ENCODE results near the gene SLC9A1. TPM values are rescaled to one million over a fixed set of nuclear protein-coding genes. Genes with fewer than 3 reads are reported as not detected.

The SLC9A1 gene
- total RNA-seq, 1 donor from 2014 or later, result 37.7 TPM

- TF ChIP-seq CTCF (IDR thresholded peaks at IDR 0.05; ENCODE audit: insufficient read depth, low read length, poor library complexity, severe bottlenecking), result no peak
- no peak for DNase-seq (ENCODE audit: low read depth)
- H3K36me3 ChIP-seq (ENCODE audit: control insufficient read depth, insufficient read depth, low read length), result no peaks in the 10 kb centered on the region
- peak overlapping the region; percentile 64 for H3K4me3 ChIP-seq (ENCODE audit: low read depth, low read length)
- H3K27me3 ChIP-seq (ENCODE audit: control insufficient read depth, insufficient read depth, low read length), result no peaks in the 10 kb centered on the region
These were observed 395 bp downstream of the SLC9A1 start for GRCh38 chr1:27154469-27154990.

GRCh38 chr1:27153927-27154358 lies 982 bp downstream of the SLC9A1 start:
- DNase-seq (ENCODE audit: low read depth), result no peak
- TF ChIP-seq CTCF (IDR thresholded peaks at IDR 0.05; ENCODE audit: insufficient read depth, low read length, poor library complexity, severe bottlenecking), result no peak
- Histone ChIP-seq H3K27me3 (ENCODE audit: control insufficient read depth, insufficient read depth, low read length) (no peaks in the 10 kb centered on the region), H3K4me3 (ENCODE audit: low read depth, low read length) (peak overlapping the region; percentile 13), H3K36me3 (ENCODE audit: control insufficient read depth, insufficient read depth, low read length) (no peaks in the 10 kb centered on the region)

- Histone ChIP-seq H3K36me3 (ENCODE audit: control insufficient read depth, insufficient read depth, low read length) (no peaks in the 10 kb centered on the region), H3K4me3 (ENCODE audit: low read depth, low read length) (peak overlapping the region; percentile 13), H3K27me3 (ENCODE audit: control insufficient read depth, insufficient read depth, low read length) (no peaks in the 10 kb centered on the region)
- no peak for DNase-seq (ENCODE audit: low read depth)
- no peak for TF ChIP-seq CTCF (IDR thresholded peaks at IDR 0.05; ENCODE audit: insufficient read depth, low read length, poor library complexity, severe bottlenecking)
These were observed 1.4 kb downstream of the SLC9A1 start for GRCh38 chr1:27153549-27153886.

GRCh38 chr1:27152829-27153548 lies 1.9 kb downstream of the SLC9A1 start:
- Histone ChIP-seq H3K36me3 (ENCODE audit: control insufficient read depth, insufficient read depth, low read length) (no peaks in the 10 kb centered on the region), H3K4me3 (ENCODE audit: low read depth, low read length) (peak overlapping the region; percentile 12), H3K27me3 (ENCODE audit: control insufficient read depth, insufficient read depth, low read length) (no peaks in the 10 kb centered on the region)
- TF ChIP-seq CTCF (IDR thresholded peaks at IDR 0.05; ENCODE audit: insufficient read depth, low read length, poor library complexity, severe bottlenecking), result no peak
- DNase-seq (ENCODE audit: low read depth), result no peak

GRCh38 chr1:27152004-27152828 lies 2.7 kb downstream of the SLC9A1 start:
- TF ChIP-seq CTCF (IDR thresholded peaks at IDR 0.05; ENCODE audit: insufficient read depth, low read length, poor library complexity, severe bottlenecking), result no peak
- no peaks in the 10 kb centered on the region for H3K27me3 ChIP-seq (ENCODE audit: control insufficient read depth, insufficient read depth, low read length)
- no peak for DNase-seq (ENCODE audit: low read depth)

More at GRCh38 chr1:27152004-27152828, 2.7 kb downstream of the SLC9A1 start:
- no peaks in the 10 kb centered on the region for H3K36me3 ChIP-seq (ENCODE audit: control insufficient read depth, insufficient read depth, low read length)
- peak overlapping the region; percentile 12 for H3K4me3 ChIP-seq (ENCODE audit: low read depth, low read length)
